HK-2 (cell line): ENCODE measurements around the gene ATAT1.
A peak's percentile ranks its signal among the peaks of the same experiment; 100 is the strongest.
"Not testable (repeated sequence)": the region's sequence is repeated elsewhere in the genome, so short reads cannot be mapped to it uniquely, and the experiment has no call there.

ENCODE experiments used
- DNase-seq: peaks from one replicate; pipeline ENCODE4 v3.0.0-alpha.2; 2018; ENCODE audit not compliant: unreplicated experiment

The ATAT1 gene

GRCh38 chr6:30651143-30651542 lies 24.5 kb downstream of the ATAT1 start:
- no peak for DNase-seq

- no peak for DNase-seq
Measured at GRCh38 chr6:30654798-30655742, 28.4 kb downstream of the ATAT1 start.

- no peak for DNase-seq
Measured at GRCh38 chr6:30655743-30656094, 29.0 kb downstream of the ATAT1 start.

DNA sequence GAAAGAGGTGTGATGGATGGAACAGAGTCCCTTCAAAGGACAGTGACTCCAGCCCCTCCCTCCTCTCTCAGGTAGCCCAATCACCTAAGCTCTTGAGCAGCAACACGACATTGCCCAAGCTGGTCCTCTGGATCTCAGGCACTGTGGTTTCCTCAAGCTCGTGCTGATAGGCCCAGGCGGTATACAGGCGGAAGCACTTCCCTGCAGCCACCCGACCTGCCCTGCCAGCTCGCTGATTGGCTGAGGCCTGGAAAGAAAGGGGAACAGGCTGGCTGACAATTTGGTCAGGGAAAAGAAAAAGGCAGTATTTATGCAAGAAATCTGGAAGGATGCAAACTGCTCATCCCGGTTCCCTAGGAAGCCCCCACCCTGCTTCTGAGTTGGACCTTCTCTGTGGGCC lies 29.8 kb downstream of the ATAT1 start:
- no peak for DNase-seq

GRCh38 chr6:30657454-30657853 lies 30.8 kb downstream of the ATAT1 start:
- DNase-seq, result no peak

GRCh38 chr6:30657922-30658321 lies 31.2 kb downstream of the ATAT1 start:
- not testable (repeated sequence) for DNase-seq

- no peak for DNase-seq
Measured at GRCh38 chr6:30664994-30665767, 38.5 kb downstream of the ATAT1 start.

DNA sequence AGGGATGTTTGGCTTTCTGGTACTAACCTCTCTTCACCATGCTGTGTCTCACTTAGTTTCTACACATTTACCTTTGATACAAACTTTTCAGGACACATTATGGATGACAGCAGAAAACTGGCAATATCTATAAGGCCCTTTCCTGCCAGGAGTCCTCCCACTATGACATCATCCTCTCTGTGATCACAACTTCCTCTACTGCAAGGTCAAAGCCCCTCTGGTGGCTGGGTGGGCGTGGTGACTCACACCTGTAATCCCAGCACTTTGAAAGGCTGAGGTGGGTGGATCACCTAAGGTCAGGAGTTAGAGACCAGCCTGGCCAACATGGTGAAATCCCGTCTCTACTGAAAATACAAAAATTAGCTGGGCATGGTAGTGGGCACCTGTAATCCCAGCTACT lies 39.6 kb downstream of the ATAT1 start:
- DNase-seq, result peak; percentile 31

GRCh38 chr6:30670760-30671527 lies 44.3 kb downstream of the ATAT1 start:
- DNase-seq, result no peak

DNA sequence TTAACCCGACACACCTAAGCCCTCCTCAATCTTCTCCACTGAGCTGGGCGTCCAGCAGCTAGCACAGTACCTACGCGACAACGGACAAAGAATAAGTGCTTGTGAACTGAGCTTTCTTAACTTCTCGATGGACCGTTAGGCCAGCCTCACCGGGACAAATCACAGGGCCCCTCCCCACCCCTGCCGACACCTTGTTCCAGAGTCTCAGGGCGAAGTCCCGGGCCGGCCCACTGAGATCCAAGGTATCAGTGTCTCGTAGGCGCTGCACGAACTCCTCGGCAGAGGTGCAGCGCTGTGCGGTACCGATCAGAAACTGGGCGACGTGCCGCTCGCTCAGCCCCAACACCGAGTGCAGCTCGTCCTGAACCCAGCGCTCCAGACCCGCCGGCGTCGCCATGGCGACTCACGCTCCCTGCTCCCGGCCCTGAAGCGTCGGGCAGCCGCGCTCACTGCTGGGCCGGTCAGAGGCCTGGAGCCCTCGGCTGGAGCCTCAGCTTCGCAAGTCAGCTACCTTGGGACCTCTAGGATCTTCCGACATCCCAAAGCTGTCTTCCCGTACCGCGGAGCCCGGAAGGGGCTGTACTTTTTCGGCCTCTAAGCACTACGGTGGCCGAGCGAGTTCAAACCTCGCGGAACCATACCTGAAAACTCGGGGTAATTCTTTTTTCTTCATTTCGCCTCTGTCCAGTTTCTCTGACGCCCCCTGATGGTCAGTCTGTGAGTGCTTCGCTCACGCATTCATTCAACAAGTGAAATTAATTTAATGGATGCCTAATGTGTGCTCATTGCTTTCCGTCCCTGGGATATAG lies 46.0 kb downstream of the ATAT1 start, which contains the start of gene DHX16:
Gene DHX16 (minus strand): TSS at position 562 of the 809 bp plus-strand sequence. CDS start 165 bp downstream, at position 397.
- DNase-seq, result peak; percentile 96

GRCh38 chr6:30676660-30677285 lies 50.1 kb downstream of the ATAT1 start:
- no peak for DNase-seq

DNA sequence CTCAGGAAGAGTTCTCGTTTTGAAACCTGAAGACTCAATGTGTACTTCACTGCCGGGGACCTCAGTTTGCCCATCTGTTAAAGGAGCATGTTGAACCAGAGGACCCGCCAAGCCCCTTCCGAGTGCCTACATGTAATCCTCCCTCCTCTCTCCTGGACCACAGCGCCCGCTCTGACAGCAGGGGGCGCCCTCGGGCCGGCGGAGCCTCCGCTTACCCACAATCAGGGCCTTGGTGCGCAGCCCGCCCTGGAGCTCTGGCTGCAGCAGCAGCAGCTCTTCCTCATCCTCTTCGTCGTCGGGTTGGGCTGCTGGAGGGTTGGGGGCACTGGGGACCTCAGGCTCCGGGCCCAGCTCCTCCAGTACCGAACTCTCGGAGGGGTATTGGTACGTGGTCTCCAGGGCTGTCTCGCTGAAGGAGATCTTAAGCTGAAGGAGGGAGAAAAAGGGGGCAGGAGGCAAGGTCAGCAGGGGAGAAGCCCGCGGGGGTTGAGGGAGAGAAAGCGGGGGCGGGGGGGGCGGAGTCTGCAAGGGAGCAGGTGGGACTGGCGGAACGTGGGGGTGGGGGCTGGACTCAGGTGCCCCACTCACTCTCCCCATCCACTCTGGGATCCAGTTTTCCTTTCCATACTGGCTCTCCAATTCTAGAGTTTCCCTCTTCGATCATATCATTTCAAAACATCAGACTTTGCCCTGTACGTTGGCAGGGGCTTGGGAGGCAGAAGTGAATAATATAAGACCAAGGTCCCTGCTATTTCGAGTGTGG lies 52.5 kb downstream of the ATAT1 start:
- DNase-seq, result peak; percentile 62

- DNase-seq, result no peak
Measured at GRCh38 chr6:30679765-30680535, 53.3 kb downstream of the ATAT1 start.

DNA sequence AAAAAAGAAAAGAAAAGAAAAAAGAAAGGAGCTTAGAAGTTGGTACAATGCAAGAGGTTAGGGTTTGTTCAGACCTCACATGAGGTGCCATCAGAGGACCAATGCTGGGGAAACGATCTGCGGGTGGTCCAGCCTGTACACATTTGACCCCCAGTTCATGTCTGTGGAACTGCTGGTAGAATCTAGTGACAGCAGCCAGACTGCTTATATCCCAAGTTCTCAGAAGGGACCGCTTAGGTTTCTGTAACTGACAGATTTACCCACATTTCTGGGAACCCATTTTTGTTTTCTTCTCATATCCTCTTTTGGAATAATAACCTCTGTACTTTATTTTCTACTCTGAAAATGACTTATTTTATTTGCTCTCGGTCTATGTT lies 55.1 kb downstream of the ATAT1 start:
- no peak for DNase-seq

DNA sequence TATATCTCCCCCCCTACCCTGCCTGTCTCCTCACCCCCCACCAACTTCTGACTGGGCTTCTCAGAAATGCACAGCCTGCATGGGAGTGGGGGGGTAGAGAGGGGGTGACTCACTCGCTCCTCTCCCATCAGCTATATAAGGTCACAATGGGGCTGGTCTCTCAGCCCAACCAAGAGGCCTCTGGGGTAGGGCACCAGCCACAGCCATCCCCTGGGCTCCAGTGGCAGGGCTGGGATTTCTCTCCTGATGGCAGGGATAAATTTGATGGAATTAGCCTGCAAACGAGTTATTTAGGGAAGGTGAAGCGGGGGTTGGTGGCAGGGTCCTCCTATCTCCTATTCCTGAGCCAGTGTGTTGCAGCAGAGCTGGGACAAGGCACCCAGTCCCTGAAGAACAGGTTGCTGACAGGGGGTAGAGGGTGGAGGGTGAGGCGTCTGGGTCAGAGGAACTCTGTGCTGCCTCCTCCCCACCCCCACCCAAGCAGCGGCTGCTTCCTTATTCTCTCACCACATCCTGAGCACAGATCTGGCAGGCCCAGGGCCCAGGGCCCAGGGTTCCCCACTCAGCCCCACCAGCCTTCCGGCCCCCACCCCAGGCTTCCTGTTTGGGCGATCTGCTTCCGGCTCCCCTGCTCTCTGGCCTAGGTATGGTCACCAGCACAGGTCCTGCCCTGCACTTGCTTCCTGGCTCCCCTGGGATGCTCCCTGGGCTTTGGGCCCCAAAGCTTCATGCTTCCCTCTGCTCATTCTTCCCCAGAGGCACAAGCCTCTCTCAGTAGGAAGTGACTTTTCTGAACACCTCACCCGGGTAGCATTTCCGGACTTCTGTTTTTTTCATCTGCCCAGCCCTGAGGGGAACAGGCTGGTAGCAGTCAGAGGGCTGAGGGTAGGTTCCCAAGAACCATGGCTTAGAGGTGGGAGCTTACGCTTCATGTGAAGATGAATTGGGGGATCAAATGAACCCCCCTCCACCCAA lies 55.8 kb downstream of the ATAT1 start:
- peak; percentile 82 for DNase-seq

DNA sequence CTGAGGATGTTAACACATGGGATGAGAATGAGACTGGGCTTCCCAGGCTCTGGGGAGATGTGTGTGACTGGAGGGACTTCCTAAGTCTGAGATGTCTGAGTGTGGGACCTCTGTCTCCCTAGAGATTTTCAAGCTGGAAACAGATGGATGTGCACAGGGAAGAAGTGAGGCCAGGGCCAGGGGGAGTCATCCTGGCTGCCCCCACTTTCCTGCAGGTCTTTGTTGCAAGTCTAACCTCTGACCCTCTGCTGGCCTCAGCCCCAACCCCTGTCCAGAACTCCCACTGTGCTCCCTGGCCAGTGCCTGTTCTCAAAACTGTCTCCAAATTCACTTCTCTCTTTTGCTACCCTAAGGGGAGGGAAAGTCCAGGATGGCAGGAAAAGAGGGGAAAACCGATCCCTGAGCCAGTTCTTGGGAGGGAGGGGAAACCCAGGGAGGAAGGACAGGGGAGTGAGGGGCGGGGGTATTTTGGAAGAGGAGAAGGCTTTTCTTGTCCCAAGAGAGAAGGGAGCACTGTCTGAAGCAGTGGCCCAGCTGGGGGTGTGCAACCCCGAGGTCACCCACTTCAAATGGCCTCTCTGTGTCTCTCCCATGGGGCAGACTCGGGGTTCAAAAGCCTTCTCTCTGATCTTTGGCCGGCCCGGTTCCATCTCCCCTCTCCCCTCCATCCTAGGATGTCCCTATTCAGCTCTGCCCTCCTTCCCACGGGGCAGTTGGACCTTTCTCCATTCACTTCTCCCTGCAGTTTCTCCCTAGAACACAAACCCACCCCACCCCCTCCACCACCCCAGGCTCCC lies 56.7 kb downstream of the ATAT1 start:
- DNase-seq, result no peak

- DNase-seq, result no peak
Measured at GRCh38 chr6:30683980-30684338, 57.3 kb downstream of the ATAT1 start.
